B cell (primary cell): ENCODE data around the gene CADM2.

Experiments used
- CTCF ChIP-seq: fragments of 200-600 bp; IDR thresholded peaks from one replicate; pipeline ENCODE4 v1.8.0; 2022; ENCODE audit warnings: antibody characterized with exemption, mild to moderate bottlenecking
- EZH2 ChIP-seq: IDR thresholded peaks from 2 replicates; pipeline ENCODE4 v1.6.1; 2012; ENCODE audit warnings: borderline replicate concordance, low read depth, mild to moderate bottlenecking, moderate library complexity, low read length; ENCODE audit not compliant: insufficient read depth, poor library complexity, severe bottlenecking

GRCh38 chr3:85862893-85863455 lies 904.2 kb downstream of the CADM2 start:
- TF ChIP-seq EZH2 (no peak), CTCF (no peak)
